HepG2 (cell line): ENCODE results near the gene ST3GAL4. TPM values are rescaled to one million over a fixed set of nuclear protein-coding genes. Genes with fewer than 3 reads are reported as not detected.

Source experiments
- ATAC-seq: fragments of 200-7000 bp; cut with Tn5 transposase; 3 replicates; pipeline ENCODE4 v1.9.1; 2020; ENCODE audit warnings: mild to moderate bottlenecking, moderate library complexity
- BruUV-seq: library from RNA; stranded (reverse); fragments of 400-500 nt; replicated peaks from 2 replicates; lab custom pipeline; 2021; lab: Mats Ljungman, UMichigan
- CTCF ChIA-PET: fragments of 300-600 bp; formaldehyde crosslinking; extraction: SDS; loops from one replicate; lab custom pipeline; 2021; ENCODE audit warnings: low total read pairs, inconsistent platforms, low intra/inter-chr PET ratio; lab: Yijun Ruan, JAX
- POLR2A ChIA-PET: fragments of 350-600 bp; sonication (Branson Sonifier 250); formaldehyde crosslinking; loops from one replicate; lab custom pipeline; 2020; ENCODE audit warnings: antibody characterized with exemption, inconsistent platforms; lab: Yijun Ruan, JAX
- DNase-seq: peaks from one replicate; pipeline ENCODE4 v3.0.0-alpha.2; 2015; ENCODE audit warnings: low spot score
- FAIRE-seq: peaks from 3 replicates; lab custom pipeline; 2011; peaks lifted over from hg19 to GRCh38; lab: Jason Lieb, UNC
- H2AFZ ChIP-seq: one replicate; pipeline ENCODE4 v1.6.1; 2011; ENCODE audit warnings: low read length, inconsistent platforms
- H3K27ac ChIP-seq: fragments of 300-600 bp; 3 replicates; pipeline ENCODE4 v1.8.0; 2011; ENCODE audit warnings: mixed run types, mild to moderate bottlenecking, mixed read lengths, low read length, inconsistent platforms; ENCODE audit not compliant: insufficient read depth; ENCODE audit errors: extremely low read length
- H3K27me3 ChIP-seq, 2 experiments: fragments of 200-600 bp in 1 of 2; 2 replicates in 1 of 2; 3 replicates in 1 of 2; pipeline versions ENCODE4 v1.6.0 to v1.8.0; 2011; ENCODE audit warnings: low read length in 2 of 2, mild to moderate bottlenecking in 2 of 2, moderate library complexity in 2 of 2, inconsistent platforms in 1 of 2; ENCODE audit not compliant: insufficient read depth in 2 of 2, control insufficient read depth in 1 of 2
- H3K36me3 ChIP-seq, 2 experiments: fragments of 200-600 bp in 1 of 2; replicated peaks in 1 of 2; 2 replicates in 1 of 2; 3 replicates in 1 of 2; pipeline versions ENCODE4 v1.5.1 to v1.8.0; 2011; ENCODE audit warnings: low read length in 2 of 2, inconsistent platforms in 1 of 2; ENCODE audit not compliant: insufficient read depth in 2 of 2, control insufficient read depth in 1 of 2
- H3K4me1 ChIP-seq: 2 replicates; pipeline ENCODE4 v1.5.1; 2012; ENCODE audit warnings: low read length, inconsistent platforms; ENCODE audit not compliant: insufficient read depth
- H3K4me2 ChIP-seq: 2 replicates; pipeline ENCODE4 v1.6.0; 2011; ENCODE audit warnings: low read depth, low read length, inconsistent platforms
- H3K4me3 ChIP-seq, 3 experiments: fragments of 200-600 bp in 1 of 3; sonication (generic), shearing (Covaris generic) in 1 of 3; replicated peaks in 1 of 3; 2 replicates each; pipeline ENCODE4 v1.5.1; 2011 to 2016; ENCODE audit warnings: low read length in 3 of 3, inconsistent platforms in 2 of 3, low read depth in 2 of 3, mild to moderate bottlenecking in 2 of 3, control low read depth in 1 of 3, mixed read lengths in 1 of 3; ENCODE audit not compliant: insufficient read depth in 1 of 3
- H3K79me2 ChIP-seq: one replicate; pipeline ENCODE4 v1.6.1; 2011; ENCODE audit warnings: low read length, inconsistent platforms; ENCODE audit not compliant: insufficient read depth
- H3K9ac ChIP-seq: 2 replicates; pipeline ENCODE4 v1.6.0; 2011; ENCODE audit warnings: mild to moderate bottlenecking, low read depth, low read length, inconsistent platforms; ENCODE audit not compliant: insufficient read depth
- H3K9me3 ChIP-seq: 2 replicates; pipeline ENCODE4 v1.5.1; 2012; ENCODE audit warnings: mild to moderate bottlenecking, low read length
- H4K20me1 ChIP-seq: 2 replicates; pipeline ENCODE4 v1.6.0; 2011; ENCODE audit warnings: inconsistent platforms, mild to moderate bottlenecking, low read length, moderate library complexity; ENCODE audit not compliant: insufficient read depth
- AGO2 ChIP-seq: fragments of 200-400 bp; formaldehyde crosslinking; optimal IDR thresholded peaks from 2 replicates; pipeline ENCODE3; 2017; ENCODE audit warnings: mild to moderate bottlenecking, low read depth, low read length, moderate library complexity
- ARNT2 ChIP-seq: sonication (generic); formaldehyde crosslinking; IDR thresholded peaks from 2 replicates; pipeline ENCODE4 v1.8.0; 2022; ENCODE audit warnings: mild to moderate bottlenecking, low read depth, missing genetic modification reagents, moderate library complexity
- DNMT1 ChIP-seq: sonication (generic); formaldehyde crosslinking; IDR thresholded peaks from 2 replicates; pipeline ENCODE4 v1.5.1; 2020; ENCODE audit warnings: mild to moderate bottlenecking, missing genetic modification reagents
- ESRRA ChIP-seq: sonication (generic); formaldehyde crosslinking; IDR thresholded peaks from 2 replicates; pipeline ENCODE4 v1.5.1; 2020; ENCODE audit warnings: mild to moderate bottlenecking, low read depth, missing genetic modification reagents
- KDM5B ChIP-seq: sonication (generic); formaldehyde crosslinking; IDR thresholded peaks from 2 replicates; pipeline ENCODE4 v1.4.0; 2020; ENCODE audit warnings: missing genetic modification reagents, mild to moderate bottlenecking, borderline replicate concordance
- MEIS2 ChIP-seq: sonication (generic); formaldehyde crosslinking; IDR thresholded peaks from 2 replicates; pipeline ENCODE4 v1.9.0; 2021; ENCODE audit warnings: mild to moderate bottlenecking, missing genetic modification reagents
- MTF1 ChIP-seq: sonication (generic); formaldehyde crosslinking; IDR thresholded peaks from 2 replicates; pipeline ENCODE4 v1.5.0; 2020; ENCODE audit warnings: missing genetic modification reagents
- PRDM10 ChIP-seq: sonication (generic); formaldehyde crosslinking; IDR thresholded peaks from 2 replicates; pipeline ENCODE4 v1.4.0; 2020; ENCODE audit warnings: low read depth, missing genetic modification reagents
- RAD21 ChIP-seq: fragments of 450-650 bp; formaldehyde crosslinking; IDR thresholded peaks from 2 replicates; pipeline ENCODE4 v1.5.0; 2020; ENCODE audit warnings: mild to moderate bottlenecking
- SATB2 ChIP-seq: sonication (generic); formaldehyde crosslinking; IDR thresholded peaks from 2 replicates; pipeline ENCODE4 v1.5.0; 2020; ENCODE audit warnings: missing genetic modification reagents
- ZNF605 ChIP-seq: sonication (generic); formaldehyde crosslinking; IDR thresholded peaks from 2 replicates; pipeline ENCODE4 v1.8.0; 2022; ENCODE audit warnings: mild to moderate bottlenecking, missing genetic modification reagents
- ZNF724P ChIP-seq: sonication (generic); formaldehyde crosslinking; IDR thresholded peaks from 2 replicates; pipeline ENCODE4 v1.8.0; 2022; ENCODE audit warnings: missing genetic modification reagents, borderline replicate concordance
- ZNF776 ChIP-seq: sonication (generic); formaldehyde crosslinking; IDR thresholded peaks from 2 replicates; pipeline ENCODE4 v1.4.0; 2020; ENCODE audit warnings: mild to moderate bottlenecking, missing genetic modification reagents
- ZSCAN20 ChIP-seq: sonication (generic); formaldehyde crosslinking; IDR thresholded peaks from 2 replicates; pipeline ENCODE4 v1.4.0; 2020; ENCODE audit warnings: missing genetic modification reagents, mild to moderate bottlenecking, borderline replicate concordance
- WGBS: methylation state at CpG from one replicate; pipeline ENCODE4 v1.1.6; 2017; ENCODE audit warnings: low lambda C conversion rate; 5-methylcytosine and 5-hydroxymethylcytosine counted together
- in situ Hi-C: cut with HindIII; loops from 2 replicates; pipeline ENCODE4 v1.10.0; 2017; ENCODE audit warnings: low pct_unique_long_range_greater_than_20kb; ENCODE audit not compliant: extremely low pct_ligation_motif_present
- intact Hi-C: fragments of 100-400 bp; cut with micrococcal nuclease; formaldehyde crosslinking; loops from one replicate; pipeline ENCODE4 v1.10.0; 2022; ENCODE audit not compliant: unreplicated experiment
- polyA plus RNA-seq, 8 experiments: library from polyadenylated mRNA; depleted of rRNA in 3 of 8; stranded (reverse) in 7 of 8; unstranded in 1 of 8; fragments of >200 nt; fragmentation: Illumina TruSeq in 4 of 8; extraction: Trizol in 4 of 8; gene quantifications; 2 replicates each; pipeline versions ENCODE4 v1.2.1 to v1.2.3, GENCODE V29; 2011 to 2016; ENCODE audit warnings: low read depth in 4 of 8, missing spikeins in 1 of 8, mixed read lengths in 1 of 8; ENCODE audit not compliant: insufficient read depth in 1 of 8
- total RNA-seq, 5 experiments: library from RNA; depleted of rRNA; stranded (reverse); fragments of >200 nt; fragmentation: Illumina TruSeq; extraction: Trizol; gene quantifications; 2 replicates each; pipeline ENCODE4 v1.2.3, GENCODE V29; 2016; ENCODE audit warnings: low read depth in 1 of 5
- TF ChIP-seq, protein P1 (sequence below): sonication (generic); formaldehyde crosslinking; conservative IDR thresholded peaks from 2 replicates; pipeline ENCODE4 v1.8.0; 2022; ENCODE audit warnings: mild to moderate bottlenecking, moderate library complexity, missing genetic modification reagents

Gene ST3GAL4
- total and polyA plus RNA-seq, 2 of the 13 experiments (the other 11 are each of a cell fraction or from before 2014, with no cell fraction given), result 9.1 to 13.3 TPM

DNA sequence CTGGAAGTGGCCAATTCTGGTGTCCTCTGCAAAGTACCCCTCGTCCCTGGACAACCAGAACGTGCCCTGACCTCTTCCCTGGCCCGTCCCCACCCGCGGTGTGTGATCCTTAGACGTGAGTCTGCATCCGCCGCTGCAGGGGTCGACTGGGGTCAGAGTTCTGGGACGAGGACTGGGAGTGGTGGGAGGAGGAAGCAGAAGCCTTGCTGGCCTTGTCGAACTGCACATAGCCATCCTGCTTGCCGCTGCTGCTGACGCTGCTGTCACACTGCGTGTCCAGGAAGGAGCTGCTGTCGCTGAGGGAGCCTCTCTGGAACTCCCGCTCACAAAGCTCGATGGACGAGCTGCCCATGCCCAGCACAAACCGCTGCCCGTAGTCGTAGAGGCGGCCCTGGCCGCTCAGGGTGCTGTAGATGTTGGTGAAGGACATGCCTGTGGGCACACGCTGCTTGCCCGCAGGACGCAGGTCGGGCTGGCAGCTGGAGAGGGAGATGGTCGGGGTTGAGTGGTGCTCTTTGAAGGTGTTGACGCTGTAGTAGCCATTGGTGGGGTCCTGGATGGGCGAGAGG, 69.1 kb downstream of the ST3GAL4 start:
- WGBS, result 65% methylated on average over 30 of the region's 30 CpGs
- H3K4me1 ChIP-seq, result peaks cover 31% of the 10 kb centered on the region

GRCh38 chr11:126426106-126426505, 70.6 kb downstream of the ST3GAL4 start:
- CTCF ChIA-PET, result no interaction called here
- intact Hi-C loops, result no loop called here
- H3K9me3 ChIP-seq, result no peaks in the 10 kb centered on the region
- peaks cover 31% of the 10 kb centered on the region for H3K4me1 ChIP-seq
- no peaks in the 10 kb centered on the region for H3K27me3 ChIP-seq
- H4K20me1 ChIP-seq, result no peaks in the 10 kb centered on the region
- H3K4me2 ChIP-seq, result no peak overlapping the region
- WGBS, result 86% methylated on average over 3 of the region's 3 CpGs
- H3K4me3 ChIP-seq, result no peak overlapping the region
- no peak overlapping the region for H2AFZ ChIP-seq
- H3K27ac ChIP-seq, result no peak overlapping the region
- no peaks in the 10 kb centered on the region for H3K79me2 ChIP-seq
- no peak for ATAC-seq
- in situ Hi-C loops, result loop anchor here (25.0 kb wide), 1 partner anchor 1736 kb away; no protein-coding TSS in a partner anchor
- POLR2A ChIA-PET, result no interaction called here
- DNase-seq, result no peak
- FAIRE-seq, result no peak
- H3K9ac ChIP-seq, result no peak overlapping the region
- no peaks in the 10 kb centered on the region for H3K36me3 ChIP-seq
- BruUV-seq, result no TSS peak
- TF ChIP-seq MTF1 (CRISPR knock-in tag) (no peak), ZNF776 (CRISPR knock-in tag) (no peak), ZNF605 (CRISPR knock-in tag) (no peak), PRDM10 (CRISPR knock-in tag) (no peak), ESRRA (CRISPR knock-in tag) (no peak), KDM5B (CRISPR knock-in tag) (no peak), DNMT1 (CRISPR knock-in tag) (no peak), MEIS2 (no peak), ARNT2 (no peak), ZSCAN20 (CRISPR knock-in tag) (no peak), RAD21 (no peak), SATB2 (CRISPR knock-in tag) (no peak)
- TF ChIP-seq, protein P1, sequence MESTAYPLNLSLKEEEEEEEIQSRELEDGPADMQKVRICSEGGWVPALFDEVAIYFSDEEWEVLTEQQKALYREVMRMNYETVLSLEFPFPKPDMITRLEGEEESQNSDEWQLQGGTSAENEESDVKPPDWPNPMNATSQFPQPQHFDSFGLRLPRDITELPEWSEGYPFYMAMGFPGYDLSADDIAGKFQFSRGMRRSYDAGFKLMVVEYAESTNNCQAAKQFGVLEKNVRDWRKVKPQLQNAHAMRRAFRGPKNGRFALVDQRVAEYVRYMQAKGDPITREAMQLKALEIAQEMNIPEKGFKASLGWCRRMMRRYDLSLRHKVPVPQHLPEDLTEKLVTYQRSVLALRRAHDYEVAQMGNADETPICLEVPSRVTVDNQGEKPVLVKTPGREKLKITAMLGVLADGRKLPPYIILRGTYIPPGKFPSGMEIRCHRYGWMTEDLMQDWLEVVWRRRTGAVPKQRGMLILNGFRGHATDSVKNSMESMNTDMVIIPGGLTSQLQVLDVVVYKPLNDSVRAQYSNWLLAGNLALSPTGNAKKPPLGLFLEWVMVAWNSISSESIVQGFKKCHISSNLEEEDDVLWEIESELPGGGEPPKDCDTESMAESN, result no peak

More for the DNA sequence above, 69.1 kb downstream of the ST3GAL4 start:
- DNase-seq, result no peak
- H3K4me3 ChIP-seq, result no peak overlapping the region
- intact Hi-C loops, result no loop called here
- H3K27me3 ChIP-seq, result no peaks in the 10 kb centered on the region
- H2AFZ ChIP-seq, result no peak overlapping the region
- POLR2A ChIA-PET, result no interaction called here
- no peaks in the 10 kb centered on the region for H4K20me1 ChIP-seq
- TF ChIP-seq AGO2 (peak; percentile 32), ZNF724P (CRISPR knock-in tag) (no peak)
- H3K9me3 ChIP-seq, result no peaks in the 10 kb centered on the region
- no peaks in the 10 kb centered on the region for H3K36me3 ChIP-seq
- CTCF ChIA-PET, result no interaction called here
- FAIRE-seq, result no peak
- ATAC-seq, result peak; percentile 46
- H3K27ac ChIP-seq, result no peak overlapping the region
- in situ Hi-C loops, result loop anchor here (25.0 kb wide), 1 partner anchor 1738 kb away; no protein-coding TSS in a partner anchor
- BruUV-seq, result no TSS peak
- H3K4me2 ChIP-seq, result no peak overlapping the region
- H3K9ac ChIP-seq, result no peak overlapping the region
- no peaks in the 10 kb centered on the region for H3K79me2 ChIP-seq
